ENCODE results near the gene SPG7. TPM values are rescaled to one million over a fixed set of nuclear protein-coding genes. Genes with fewer than 3 reads are reported as not detected.
A peak's percentile ranks its signal among the peaks of the same experiment; 100 is the strongest.

The SPG7 gene
- total RNA-seq, 1 experiment from 2014 or later: 58.6 TPM

GRCh38 chr16:89482817-89483205 is 25.4 kb upstream of the SPG7 start:
- no peak for DNase-seq (ENCODE audit: low read depth)
- in situ Hi-C loops (cut with HindIII; ENCODE audit: low pct_unique_long_range_greater_than_20kb, low sequenced_read_pairs): no loop called here

GRCh38 chr16:89484041-89484501 is 24.1 kb upstream of the SPG7 start:
- in situ Hi-C loops (cut with HindIII; ENCODE audit: low pct_unique_long_range_greater_than_20kb, low sequenced_read_pairs): no loop called here
- DNase-seq (ENCODE audit: low read depth): no peak

GRCh38 chr16:89484923-89485679 is 23.1 kb upstream of the SPG7 start:
- DNase-seq (ENCODE audit: low read depth): no peak
- in situ Hi-C loops (cut with HindIII; ENCODE audit: low pct_unique_long_range_greater_than_20kb, low sequenced_read_pairs): no loop called here

GRCh38 chr16:89485701-89486246 is 22.4 kb upstream of the SPG7 start:
- in situ Hi-C loops (cut with HindIII; ENCODE audit: low pct_unique_long_range_greater_than_20kb, low sequenced_read_pairs): no loop called here
- DNase-seq (ENCODE audit: low read depth): no peak

- in situ Hi-C loops (cut with HindIII; ENCODE audit: low pct_unique_long_range_greater_than_20kb, low sequenced_read_pairs): no loop called here
Measured at GRCh38 chr16:89489040-89489897, 18.9 kb upstream of the SPG7 start.

GRCh38 chr16:89489898-89490438 is 18.2 kb upstream of the SPG7 start:
- no peak for DNase-seq (ENCODE audit: low read depth)
- in situ Hi-C loops (cut with HindIII; ENCODE audit: low pct_unique_long_range_greater_than_20kb, low sequenced_read_pairs): no loop called here

More at GRCh38 chr16:89489040-89489897, 18.9 kb upstream of the SPG7 start:
- peak; percentile 83 for DNase-seq (ENCODE audit: low read depth)

GRCh38 chr16:89490439-89491237 is 17.6 kb upstream of the SPG7 start, which contains the start of gene ANKRD11:
ANKRD11 (minus strand) TSS chr16:89490561; CDS start chr16:89317019, 173,542 bp downstream.
- in situ Hi-C loops (cut with HindIII; ENCODE audit: low pct_unique_long_range_greater_than_20kb, low sequenced_read_pairs): no loop called here
- peak; percentile 99 for DNase-seq (ENCODE audit: low read depth)

GRCh38 chr16:89491238-89491869 is 16.8 kb upstream of the SPG7 start:
- in situ Hi-C loops (cut with HindIII; ENCODE audit: low pct_unique_long_range_greater_than_20kb, low sequenced_read_pairs): no loop called here
- no peak for DNase-seq (ENCODE audit: low read depth)

GRCh38 chr16:89491974-89492687 is 16.1 kb upstream of the SPG7 start:
- in situ Hi-C loops (cut with HindIII; ENCODE audit: low pct_unique_long_range_greater_than_20kb, low sequenced_read_pairs): no loop called here
- peak; percentile 45 for DNase-seq (ENCODE audit: low read depth)

GRCh38 chr16:89493776-89494175 is 14.4 kb upstream of the SPG7 start:
- in situ Hi-C loops (cut with HindIII; ENCODE audit: low pct_unique_long_range_greater_than_20kb, low sequenced_read_pairs): no loop called here
- no peak for DNase-seq (ENCODE audit: low read depth)

- in situ Hi-C loops (cut with HindIII; ENCODE audit: low pct_unique_long_range_greater_than_20kb, low sequenced_read_pairs): no loop called here
- no peak for DNase-seq (ENCODE audit: low read depth)
Measured at GRCh38 chr16:89495121-89495520, 13.1 kb upstream of the SPG7 start.

GRCh38 chr16:89498839-89499238 is 9.4 kb upstream of the SPG7 start:
- in situ Hi-C loops (cut with HindIII; ENCODE audit: low pct_unique_long_range_greater_than_20kb, low sequenced_read_pairs): no loop called here
- DNase-seq (ENCODE audit: low read depth): no peak

- DNase-seq (ENCODE audit: low read depth): no peak
- in situ Hi-C loops (cut with HindIII; ENCODE audit: low pct_unique_long_range_greater_than_20kb, low sequenced_read_pairs): no loop called here
Measured at GRCh38 chr16:89499767-89500166, 8.4 kb upstream of the SPG7 start.

- DNase-seq (ENCODE audit: low read depth): peak; percentile 97
- in situ Hi-C loops (cut with HindIII; ENCODE audit: low pct_unique_long_range_greater_than_20kb, low sequenced_read_pairs): no loop called here
Measured at GRCh38 chr16:89502081-89502843, 5.9 kb upstream of the SPG7 start.

- in situ Hi-C loops (cut with HindIII; ENCODE audit: low pct_unique_long_range_greater_than_20kb, low sequenced_read_pairs): no loop called here
- DNase-seq (ENCODE audit: low read depth): no peak
Measured at GRCh38 chr16:89504091-89504490, 4.1 kb upstream of the SPG7 start.

Measured in Caki2 (cell line).